Body of pancreas (tissue), 4 donors: Measurements from ENCODE around the gene SLC30A1. TPM values are rescaled to one million over a fixed set of nuclear protein-coding genes. Genes with fewer than 3 reads are reported as not detected.

Experiments used
- ATAC-seq: fragments of 150-250 bp; one replicate; pipeline ENCODE4 v1.9.1; 2016
- DNase-seq, 4 donors: peaks; one replicate each; pipeline ENCODE4 v3.0.0-alpha.2; 2019
- H3K27ac ChIP-seq, 4 donors: fragments of 200-600 bp; sonication (generic); 1 replicate in 3 of 4; 2 replicates in 1 of 4; pipeline versions ENCODE4 v1.5.1 to v1.6.1; 2016 to 2019; ENCODE audit warnings: mild to moderate bottlenecking in 1 of 4, mixed read lengths in 1 of 4, moderate library complexity in 1 of 4
- H3K27me3 ChIP-seq, 2 donors: fragments of 200-600 bp; sonication (generic); one replicate each; pipeline ENCODE4 v1.6.0; 2016; ENCODE audit warnings: mild to moderate bottlenecking in 1 of 2
- H3K36me3 ChIP-seq, 2 donors: fragments of 200-600 bp; sonication (generic); replicated peaks in 1 of 2; 2 replicates each; pipeline ENCODE4 v1.5.1; 2016; ENCODE audit warnings: low read depth in 2 of 2; ENCODE audit not compliant: insufficient read depth in 1 of 2
- H3K4me1 ChIP-seq: fragments of 200-600 bp; sonication (generic); one replicate; pipeline ENCODE4 v1.6.0; 2016
- H3K4me3 ChIP-seq, 2 donors: fragments of 200-600 bp; sonication (generic); 1 replicate in 1 of 2; 2 replicates in 1 of 2; pipeline ENCODE4 v1.5.1; 2016 to 2019
- H3K9me3 ChIP-seq, 3 donors: fragments of 200-600 bp; sonication (generic); 1 replicate in 2 of 3; 2 replicates in 1 of 3; pipeline ENCODE4 v1.5.1; 2016
- POLR2A ChIP-seq, 3 donors: fragments of 450-650 bp; IDR thresholded peaks; one replicate each; pipeline ENCODE4 v1.6.1; 2016; ENCODE audit warnings: antibody characterized with exemption in 3 of 3, mild to moderate bottlenecking in 2 of 3
- WGBS, 2 donors: methylation state at CpG; one replicate each; pipeline ENCODE4 v1.1.5; 2017; 5-methylcytosine and 5-hydroxymethylcytosine counted together
- intact Hi-C: fragments of 100-400 bp; cut with DNase I; formaldehyde crosslinking; loops from one replicate; pipeline ENCODE4 v1.15.1; 2023
- total RNA-seq, 2 donors: library from RNA; depleted of rRNA; stranded (reverse); fragments of >200 nt; gene quantifications; one replicate each; pipeline ENCODE4 v1.1.0, GENCODE V29; 2016
- TF ChIP-seq, protein P1 (sequence below), 7 experiments: fragments of 450-650 bp in 4 of 7; fragments of 200-600 bp in 3 of 7; sonication (generic) in 3 of 7; IDR thresholded peaks; one replicate each; pipeline ENCODE4 v1.5.1; 2016 to 2019; ENCODE audit warnings: antibody characterized with exemption in 7 of 7

The SLC30A1 gene
- total RNA-seq, 2 donors from 2014 or later = 7.3 to 11.5 TPM

DNA sequence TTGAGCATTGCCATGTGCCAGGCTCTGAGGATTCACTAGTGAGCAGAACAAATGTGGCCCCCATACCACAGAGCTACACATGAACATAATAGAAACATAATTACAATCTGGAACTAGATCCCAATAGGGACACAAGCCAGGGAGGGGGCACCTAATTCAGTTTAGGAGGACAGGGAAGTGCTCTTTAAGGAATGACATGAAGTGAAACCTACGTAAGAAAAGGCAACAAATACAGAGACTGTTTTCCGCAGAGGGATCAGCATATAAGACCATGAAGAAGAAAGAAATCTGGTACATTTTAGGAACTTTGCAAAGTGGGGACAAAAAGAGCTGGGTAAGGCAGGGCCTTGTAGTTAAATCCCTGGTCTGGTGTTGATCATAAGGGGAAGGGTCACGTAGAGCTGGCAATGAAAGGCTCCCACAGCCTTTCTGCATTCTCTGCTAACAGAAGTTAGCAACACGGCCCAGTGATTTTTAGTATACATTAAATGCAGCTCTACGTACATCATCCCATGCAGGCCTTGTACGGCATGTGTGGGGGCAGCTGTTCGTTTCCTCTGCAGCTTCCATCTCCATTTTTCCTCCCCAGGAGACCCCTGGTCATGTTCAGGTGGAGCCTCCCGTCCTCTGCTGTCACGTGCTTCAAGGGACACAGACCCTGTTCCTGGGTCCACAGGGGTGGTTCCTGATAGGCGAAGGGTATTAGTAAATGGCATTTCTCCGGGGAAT is 26.8 kb upstream of the SLC30A1 start:
- Histone ChIP-seq H3K4me1 (peaks cover 5% of the 10 kb centered on the region), H3K36me3 (no peaks in the 10 kb centered on the region), H3K9me3 (no peaks in the 10 kb centered on the region), H3K27ac (peak overlapping the region in 1 of 4 donors; percentile 65), H3K27me3 (no peaks in the 10 kb centered on the region), H3K4me3 (no peak overlapping the region)
- DNase-seq (no peak), ATAC-seq (no peak)
- TF ChIP-seq POLR2A (IDR thresholded peaks at IDR 0.05) = no peak
- TF ChIP-seq, protein P1, sequence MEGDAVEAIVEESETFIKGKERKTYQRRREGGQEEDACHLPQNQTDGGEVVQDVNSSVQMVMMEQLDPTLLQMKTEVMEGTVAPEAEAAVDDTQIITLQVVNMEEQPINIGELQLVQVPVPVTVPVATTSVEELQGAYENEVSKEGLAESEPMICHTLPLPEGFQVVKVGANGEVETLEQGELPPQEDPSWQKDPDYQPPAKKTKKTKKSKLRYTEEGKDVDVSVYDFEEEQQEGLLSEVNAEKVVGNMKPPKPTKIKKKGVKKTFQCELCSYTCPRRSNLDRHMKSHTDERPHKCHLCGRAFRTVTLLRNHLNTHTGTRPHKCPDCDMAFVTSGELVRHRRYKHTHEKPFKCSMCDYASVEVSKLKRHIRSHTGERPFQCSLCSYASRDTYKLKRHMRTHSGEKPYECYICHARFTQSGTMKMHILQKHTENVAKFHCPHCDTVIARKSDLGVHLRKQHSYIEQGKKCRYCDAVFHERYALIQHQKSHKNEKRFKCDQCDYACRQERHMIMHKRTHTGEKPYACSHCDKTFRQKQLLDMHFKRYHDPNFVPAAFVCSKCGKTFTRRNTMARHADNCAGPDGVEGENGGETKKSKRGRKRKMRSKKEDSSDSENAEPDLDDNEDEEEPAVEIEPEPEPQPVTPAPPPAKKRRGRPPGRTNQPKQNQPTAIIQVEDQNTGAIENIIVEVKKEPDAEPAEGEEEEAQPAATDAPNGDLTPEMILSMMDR (IDR thresholded peaks at IDR 0.05) = no peak
- intact Hi-C loops = no loop called here
- 87 to 92% methylated on average over 11 of the region's 11 CpGs for WGBS, 2 donors

DNA sequence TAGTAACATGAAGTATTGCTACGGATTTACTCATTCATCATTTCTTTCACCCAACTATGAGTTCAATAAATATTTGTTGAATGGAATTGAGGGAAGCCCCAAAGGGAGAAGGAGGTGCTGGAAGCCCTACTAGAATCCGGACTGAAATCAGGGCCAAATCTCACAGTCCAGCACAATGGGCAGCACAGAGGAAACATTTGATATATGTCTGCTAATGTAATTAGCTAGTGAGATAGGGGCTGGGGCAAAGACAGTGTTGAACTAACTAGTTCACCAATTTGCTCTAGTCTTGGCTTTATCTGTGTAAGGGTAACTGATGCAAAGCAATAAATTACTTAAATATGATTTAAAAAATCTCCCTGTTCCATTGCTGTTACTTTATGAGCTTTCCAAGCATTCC is 26.1 kb upstream of the SLC30A1 start:
- no peak overlapping the region for H3K4me3 ChIP-seq
- intact Hi-C loops = no loop called here
- no peak overlapping the region for H3K27ac ChIP-seq
- H3K36me3 ChIP-seq = no peaks in the 10 kb centered on the region
- H3K9me3 ChIP-seq = no peaks in the 10 kb centered on the region
- no peak for ATAC-seq
- WGBS, 2 donors = 52 to 60% methylated on average over 2 of the region's 2 CpGs
- TF ChIP-seq POLR2A (IDR thresholded peaks at IDR 0.05) = no peak
- TF ChIP-seq, protein P1 (IDR thresholded peaks at IDR 0.05) = no peak
- DNase-seq = no peak
- H3K27me3 ChIP-seq = no peaks in the 10 kb centered on the region
- H3K4me1 ChIP-seq = peaks cover 5% of the 10 kb centered on the region

DNA sequence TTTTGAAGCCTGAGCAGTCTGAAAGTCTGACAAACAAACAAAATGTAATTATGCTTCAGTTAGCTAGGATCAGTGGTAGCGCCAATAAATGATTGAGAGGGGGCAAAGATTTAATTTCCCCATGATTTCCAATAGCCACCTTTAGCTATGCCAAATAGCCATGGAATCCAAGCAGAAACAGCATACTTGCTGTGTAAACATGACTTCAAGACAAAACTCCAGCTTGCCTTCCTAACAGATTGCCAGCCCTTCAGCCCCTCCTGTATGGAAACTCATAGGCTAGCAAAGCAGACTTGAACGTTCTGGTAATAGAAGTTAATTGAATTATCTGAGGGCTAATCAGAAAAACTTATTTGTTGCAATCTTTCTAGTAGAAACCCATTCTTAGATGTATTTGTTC is 25.6 kb upstream of the SLC30A1 start:
- H3K4me1 ChIP-seq = peaks cover 5% of the 10 kb centered on the region
- 61 to 70% methylated on average over 2 of the region's 2 CpGs for WGBS, 2 donors

DNA sequence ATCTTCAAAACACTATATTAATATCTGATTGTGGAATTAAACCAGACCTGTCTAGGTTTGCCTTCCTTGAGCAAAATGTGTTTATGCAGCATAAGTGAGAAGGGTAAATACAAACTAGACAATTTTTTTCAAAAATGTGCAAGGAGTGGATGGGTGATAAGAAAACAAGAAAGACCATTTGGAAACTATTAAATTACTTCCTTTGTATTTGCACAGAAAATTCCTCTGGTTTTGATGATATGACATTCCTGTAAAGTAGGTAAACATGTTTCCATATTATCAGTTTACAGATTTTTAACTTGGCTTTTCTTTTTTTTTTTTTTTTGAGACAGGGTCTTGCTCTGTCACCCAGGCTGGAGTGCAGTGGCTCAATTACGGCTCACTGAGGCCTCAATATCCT is 24.8 kb upstream of the SLC30A1 start:
- TF ChIP-seq POLR2A (IDR thresholded peaks at IDR 0.05) = no peak
- TF ChIP-seq, protein P1 (IDR thresholded peaks at IDR 0.05) = no peak
- ATAC-seq = no peak
- Histone ChIP-seq H3K4me3 (no peak overlapping the region), H3K27ac (no peak overlapping the region), H3K27me3 (no peaks in the 10 kb centered on the region), H3K36me3 (no peaks in the 10 kb centered on the region), H3K9me3 (no peaks in the 10 kb centered on the region), H3K4me1 (peaks cover 5% of the 10 kb centered on the region)
- WGBS, 2 donors = 88 to 91% methylated on average over 1 of the region's 1 CpG
- no peak for DNase-seq
- intact Hi-C loops = no loop called here

More for the DNA sequence above, 25.6 kb upstream of the SLC30A1 start:
- H3K9me3 ChIP-seq = no peaks in the 10 kb centered on the region
- ATAC-seq (no peak), DNase-seq (no peak)
- intact Hi-C loops = no loop called here
- TF ChIP-seq, protein P1 (IDR thresholded peaks at IDR 0.05) = no peak
- no peak for TF ChIP-seq POLR2A (IDR thresholded peaks at IDR 0.05)
- no peak overlapping the region for H3K27ac ChIP-seq
- no peaks in the 10 kb centered on the region for H3K27me3 ChIP-seq
- H3K36me3 ChIP-seq = no peaks in the 10 kb centered on the region
- H3K4me3 ChIP-seq = no peak overlapping the region

DNA sequence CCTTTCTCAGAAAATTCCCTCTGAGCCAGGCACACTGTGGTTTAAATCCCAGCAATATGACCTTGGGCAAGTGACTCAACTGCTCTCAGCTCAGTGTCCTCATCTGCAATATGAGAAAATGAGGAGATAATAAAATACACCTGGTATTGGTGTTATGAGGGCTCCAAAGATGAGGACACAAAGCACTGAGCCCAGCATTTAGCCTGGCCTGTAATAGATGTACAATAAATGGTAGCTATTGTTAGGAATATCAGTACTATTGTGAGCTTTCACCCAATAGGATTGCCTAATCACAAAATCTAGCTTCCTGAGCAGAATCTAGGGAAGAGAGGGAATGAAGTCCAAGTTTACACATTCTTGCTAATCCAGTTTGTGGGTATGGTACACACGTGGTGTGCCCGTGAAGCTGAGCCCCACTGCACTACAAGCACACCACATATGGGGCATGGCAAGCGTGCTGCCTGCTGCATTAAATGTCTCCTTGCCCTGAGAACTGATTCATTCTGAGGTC is 24.3 kb upstream of the SLC30A1 start:
- Histone ChIP-seq H3K36me3 (no peaks in the 10 kb centered on the region), H3K4me1 (peaks cover 4% of the 10 kb centered on the region), H3K27me3 (no peaks in the 10 kb centered on the region), H3K9me3 (no peaks in the 10 kb centered on the region), H3K27ac (no peak overlapping the region), H3K4me3 (no peak overlapping the region)
- intact Hi-C loops = no loop called here
- WGBS, 2 donors = 80 to 89% methylated on average over 3 of the region's 3 CpGs
- TF ChIP-seq POLR2A (IDR thresholded peaks at IDR 0.05) = no peak
- TF ChIP-seq, protein P1 (IDR thresholded peaks at IDR 0.05) = no peak
- DNase-seq = no peak
- no peak for ATAC-seq
